SK-N-SH (cell line): ENCODE measurements around the gene SCAF11. TPM values are rescaled to one million over a fixed set of nuclear protein-coding genes. Genes with fewer than 3 reads are reported as not detected.
A peak's percentile ranks its signal among the peaks of the same experiment; 100 is the strongest.

Experiments
- CTCF ChIA-PET: fragments of 300-600, 350-600 bp; formaldehyde crosslinking; extraction: SDS; loops from one replicate; lab custom pipeline; 2021; lab: Yijun Ruan, JAX
- POLR2A ChIA-PET: fragments of 350-600 bp; sonication (Branson Sonifier 250); formaldehyde crosslinking; extraction: SDS; loops from one replicate; lab custom pipeline; 2020; ENCODE audit warnings: antibody characterized with exemption, inconsistent platforms; lab: Yijun Ruan, JAX
- DNase-seq: peaks from one replicate; pipeline ENCODE4 v3.0.0; 2012
- H2AFZ ChIP-seq: fragments of 200-600 bp; sonication (generic); 2 replicates; pipeline ENCODE4 v1.8.1; 2016; ENCODE audit warnings: antibody characterized with exemption, mild to moderate bottlenecking, low read depth
- H3F3A ChIP-seq: fragments of 200-600 bp; sonication (generic); replicated peaks from 2 replicates; pipeline ENCODE3; 2016; ENCODE audit warnings: antibody characterized with exemption, mild to moderate bottlenecking; ENCODE audit not compliant: insufficient read depth
- H3K27ac ChIP-seq, 2 experiments: fragments of 200-500 bp in 1 of 2; fragments of 200-600 bp in 1 of 2; sonication (Bioruptor generic) in 1 of 2; sonication (generic), shearing (Covaris generic) in 1 of 2; 2 replicates each; pipeline versions ENCODE4 v1.5.1 to v1.6.1; 2014 to 2016; ENCODE audit warnings: low read depth in 2 of 2, inconsistent platforms in 1 of 2, low read length in 1 of 2, mild to moderate bottlenecking in 1 of 2, mixed read lengths in 1 of 2
- H3K27me3 ChIP-seq: fragments of 200-600 bp; sonication (generic), shearing (Covaris generic); 2 replicates; pipeline ENCODE4 v1.6.1; 2016; ENCODE audit warnings: mixed run types; ENCODE audit not compliant: insufficient read depth
- H3K36me3 ChIP-seq, 2 experiments: fragments of 200-500 bp in 1 of 2; fragments of 200-600 bp in 1 of 2; sonication (Bioruptor generic) in 1 of 2; sonication (generic) in 1 of 2; replicated peaks in 1 of 2; 2 replicates each; pipeline versions ENCODE3 to v1.5.1; 2014 to 2016; ENCODE audit warnings: low read length in 1 of 2, mild to moderate bottlenecking in 1 of 2; ENCODE audit not compliant: insufficient read depth in 2 of 2, control insufficient read depth in 1 of 2
- H3K4me1 ChIP-seq, 2 experiments: fragments of 200-500 bp in 1 of 2; fragments of 200-600 bp in 1 of 2; sonication (Bioruptor generic) in 1 of 2; sonication (generic), shearing (Covaris generic) in 1 of 2; 2 replicates each; pipeline versions ENCODE4 v1.5.1 to v1.6.1; 2014 to 2016; ENCODE audit warnings: low read depth in 1 of 2, low read length in 1 of 2, mixed run types in 1 of 2; ENCODE audit not compliant: insufficient read depth in 2 of 2, control insufficient read depth in 1 of 2
- H3K4me2 ChIP-seq: fragments of 200-600 bp; sonication (generic), shearing (Covaris generic); 2 replicates; pipeline ENCODE4 v1.6.1; 2017; ENCODE audit warnings: mixed run types
- H3K4me3 ChIP-seq, 2 experiments: fragments of 200-500 bp in 1 of 2; fragments of 200-600 bp in 1 of 2; sonication (Bioruptor generic) in 1 of 2; sonication (generic), shearing (Covaris generic) in 1 of 2; 2 replicates each; pipeline versions ENCODE4 v1.5.1 to v1.8.1; 2014 to 2016; ENCODE audit warnings: low read depth in 2 of 2, inconsistent platforms in 1 of 2, low read length in 1 of 2, mild to moderate bottlenecking in 1 of 2, mixed read lengths in 1 of 2, moderate library complexity in 1 of 2
- H3K79me2 ChIP-seq: fragments of 200-600 bp; sonication (generic); 2 replicates; pipeline ENCODE4 v1.8.1; 2017; ENCODE audit warnings: mild to moderate bottlenecking; ENCODE audit not compliant: insufficient read depth
- H3K9ac ChIP-seq: fragments of 200-600 bp; sonication (generic); 2 replicates; pipeline ENCODE4 v1.6.1; 2017; ENCODE audit warnings: mixed run types
- H3K9me2 ChIP-seq: fragments of 200-600 bp; sonication (generic); 2 replicates; pipeline ENCODE4 v1.6.1; 2017; ENCODE audit warnings: mixed run types
- H3K9me3 ChIP-seq: fragments of 200-600 bp; sonication (generic); 2 replicates; pipeline ENCODE4 v1.6.1; 2017; ENCODE audit warnings: mixed run types, mild to moderate bottlenecking, moderate library complexity
- H4K20me1 ChIP-seq: fragments of 200-600 bp; sonication (generic); 2 replicates; pipeline ENCODE4 v1.6.1; 2017; ENCODE audit warnings: mild to moderate bottlenecking, mixed run types; ENCODE audit not compliant: insufficient read depth
- CHD2 ChIP-seq: fragments of 150-350 bp; IDR thresholded peaks from 2 replicates; pipeline ENCODE4 v1.6.1; 2018; ENCODE audit warnings: low read length; ENCODE audit not compliant: partially characterized antibody
- FOXM1 ChIP-seq: IDR thresholded peaks from 2 replicates; pipeline ENCODE4 v1.4.0; 2012; ENCODE audit warnings: low read depth, mild to moderate bottlenecking
- GATA2 ChIP-seq: sonication (generic); formaldehyde crosslinking; IDR thresholded peaks from 2 replicates; pipeline ENCODE4 v1.5.0; 2020; ENCODE audit warnings: mild to moderate bottlenecking, missing genetic modification reagents
- JUND ChIP-seq: IDR thresholded peaks from 2 replicates; pipeline ENCODE4 v1.4.0; 2012
- MXI1 ChIP-seq: IDR thresholded peaks from 2 replicates; pipeline ENCODE4 v1.6.1; 2012; ENCODE audit warnings: mild to moderate bottlenecking, low read depth, low read length, improper control_type of control experiment
- RXRA ChIP-seq: IDR thresholded peaks from 2 replicates; pipeline ENCODE4 v1.4.0; 2012; ENCODE audit warnings: low read depth, mild to moderate bottlenecking, borderline replicate concordance
- SIN3A ChIP-seq: IDR thresholded peaks from 2 replicates; pipeline ENCODE4 v1.6.1; 2012; ENCODE audit warnings: low read depth, mild to moderate bottlenecking, low read length, moderate library complexity, borderline replicate concordance
- TAF1 ChIP-seq: IDR thresholded peaks from 2 replicates; pipeline ENCODE4 v1.6.1; 2012; ENCODE audit warnings: low read depth, mild to moderate bottlenecking, low read length, moderate library complexity, borderline replicate concordance
- WGBS: methylation state at CpG from one replicate; pipeline ENCODE4 v1.1.6; 2017; ENCODE audit warnings: low lambda C conversion rate; 5-methylcytosine and 5-hydroxymethylcytosine counted together
- polyA plus RNA-seq, 3 experiments: library from polyadenylated mRNA; depleted of rRNA; stranded (reverse); fragments of >200 nt; gene quantifications; 2 replicates each; pipeline ENCODE4 v1.2.3, GENCODE V29; 2012
- TF ChIP-seq, protein P1 (sequence below): IDR thresholded peaks from 2 replicates; pipeline ENCODE4 v1.4.0; 2012; ENCODE audit warnings: low read depth, borderline replicate concordance
- TF ChIP-seq, protein P2 (sequence below): fragments of 150-350 bp; IDR thresholded peaks from 2 replicates; pipeline ENCODE4 v1.6.1; 2016; ENCODE audit warnings: mild to moderate bottlenecking, low read depth, low read length
- TF ChIP-seq, protein P3 (sequence below): IDR thresholded peaks from 2 replicates; pipeline ENCODE4; 2012

Gene SCAF11
- polyA plus RNA-seq, 1 of the 3 experiments (the other 2 are of a cell fraction), result 26.1 TPM

DNA sequence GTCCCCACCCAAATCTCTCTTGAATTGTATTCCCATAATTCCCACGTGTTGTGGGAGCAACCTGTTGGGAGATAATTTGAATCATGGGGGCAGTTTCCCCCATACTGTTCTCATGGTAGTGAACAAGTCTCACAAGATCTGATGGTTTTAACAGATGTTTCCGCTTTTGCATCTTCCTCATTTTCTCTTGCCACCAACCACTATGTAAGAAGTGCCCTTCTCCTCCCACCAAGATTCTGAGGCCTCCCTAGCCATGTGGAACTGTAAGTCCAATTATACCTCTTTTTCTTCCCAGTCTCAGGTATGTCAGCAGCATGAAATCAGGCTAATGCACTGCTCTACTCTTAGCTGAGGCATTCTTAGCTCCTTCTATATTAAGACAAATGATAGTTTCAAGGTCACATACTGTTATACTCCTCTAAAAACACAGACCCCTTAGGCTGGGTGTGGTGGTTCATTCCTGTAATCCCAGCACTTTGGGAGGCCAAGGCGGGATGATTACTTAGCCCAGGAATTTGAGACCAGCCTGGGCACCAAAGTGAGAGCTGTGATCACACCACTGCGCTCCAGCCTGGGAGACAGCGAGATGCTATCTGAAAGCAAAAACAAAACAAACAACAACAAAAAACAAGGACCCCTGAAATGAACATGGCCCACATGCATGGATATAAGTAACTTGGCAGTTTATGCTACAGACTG is 3.6 kb downstream of the SCAF11 start:
- no peak for DNase-seq
- Histone ChIP-seq H3K4me3 (no peak overlapping the region), H3F3A (peaks cover 6% of the 10 kb centered on the region), H3K36me3 (peaks cover 19 to 25% of the 10 kb centered on the region in 2 experiments), H3K9ac (no peak overlapping the region), H3K4me1 (peaks cover 7 to 13% of the 10 kb centered on the region in 2 experiments; a peak in 3 of 4 replicates), H3K27me3 (no peaks in the 10 kb centered on the region), H4K20me1 (peaks cover 67% of the 10 kb centered on the region), H3K27ac (no peak overlapping the region), H3K9me2 (no peaks in the 10 kb centered on the region), H3K9me3 (no peaks in the 10 kb centered on the region), H2AFZ (no peak overlapping the region), H3K79me2 (peaks cover 85% of the 10 kb centered on the region), H3K4me2 (peak overlapping the region; percentile 94; the same call in 1 of the 2 replicates)
- TF ChIP-seq, protein P1, sequence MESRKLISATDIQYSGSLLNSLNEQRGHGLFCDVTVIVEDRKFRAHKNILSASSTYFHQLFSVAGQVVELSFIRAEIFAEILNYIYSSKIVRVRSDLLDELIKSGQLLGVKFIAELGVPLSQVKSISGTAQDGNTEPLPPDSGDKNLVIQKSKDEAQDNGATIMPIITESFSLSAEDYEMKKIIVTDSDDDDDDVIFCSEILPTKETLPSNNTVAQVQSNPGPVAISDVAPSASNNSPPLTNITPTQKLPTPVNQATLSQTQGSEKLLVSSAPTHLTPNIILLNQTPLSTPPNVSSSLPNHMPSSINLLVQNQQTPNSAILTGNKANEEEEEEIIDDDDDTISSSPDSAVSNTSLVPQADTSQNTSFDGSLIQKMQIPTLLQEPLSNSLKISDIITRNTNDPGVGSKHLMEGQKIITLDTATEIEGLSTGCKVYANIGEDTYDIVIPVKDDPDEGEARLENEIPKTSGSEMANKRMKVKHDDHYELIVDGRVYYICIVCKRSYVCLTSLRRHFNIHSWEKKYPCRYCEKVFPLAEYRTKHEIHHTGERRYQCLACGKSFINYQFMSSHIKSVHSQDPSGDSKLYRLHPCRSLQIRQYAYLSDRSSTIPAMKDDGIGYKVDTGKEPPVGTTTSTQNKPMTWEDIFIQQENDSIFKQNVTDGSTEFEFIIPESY, result no peak
- no peak for TF ChIP-seq SIN3A
- TF ChIP-seq, protein P2, sequence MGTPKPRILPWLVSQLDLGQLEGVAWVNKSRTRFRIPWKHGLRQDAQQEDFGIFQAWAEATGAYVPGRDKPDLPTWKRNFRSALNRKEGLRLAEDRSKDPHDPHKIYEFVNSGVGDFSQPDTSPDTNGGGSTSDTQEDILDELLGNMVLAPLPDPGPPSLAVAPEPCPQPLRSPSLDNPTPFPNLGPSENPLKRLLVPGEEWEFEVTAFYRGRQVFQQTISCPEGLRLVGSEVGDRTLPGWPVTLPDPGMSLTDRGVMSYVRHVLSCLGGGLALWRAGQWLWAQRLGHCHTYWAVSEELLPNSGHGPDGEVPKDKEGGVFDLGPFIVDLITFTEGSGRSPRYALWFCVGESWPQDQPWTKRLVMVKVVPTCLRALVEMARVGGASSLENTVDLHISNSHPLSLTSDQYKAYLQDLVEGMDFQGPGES, result no peak
- no peak for TF ChIP-seq MXI1
- no peak for TF ChIP-seq CHD2
- no peak for TF ChIP-seq JUND
- no peak for TF ChIP-seq GATA2 (CRISPR knock-in tag)
- TF ChIP-seq, protein P3, sequence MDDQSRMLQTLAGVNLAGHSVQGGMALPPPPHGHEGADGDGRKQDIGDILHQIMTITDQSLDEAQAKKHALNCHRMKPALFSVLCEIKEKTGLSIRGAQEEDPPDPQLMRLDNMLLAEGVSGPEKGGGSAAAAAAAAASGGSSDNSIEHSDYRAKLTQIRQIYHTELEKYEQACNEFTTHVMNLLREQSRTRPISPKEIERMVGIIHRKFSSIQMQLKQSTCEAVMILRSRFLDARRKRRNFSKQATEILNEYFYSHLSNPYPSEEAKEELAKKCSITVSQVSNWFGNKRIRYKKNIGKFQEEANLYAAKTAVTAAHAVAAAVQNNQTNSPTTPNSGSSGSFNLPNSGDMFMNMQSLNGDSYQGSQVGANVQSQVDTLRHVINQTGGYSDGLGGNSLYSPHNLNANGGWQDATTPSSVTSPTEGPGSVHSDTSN, result no peak
- TF ChIP-seq RXRA, result no peak
- no peak for TF ChIP-seq TAF1
- no peak for TF ChIP-seq FOXM1
- 98% methylated on average over 5 of the region's 5 CpGs for WGBS
- ChIA-PET POLR2A (no interaction called here), CTCF (interaction anchor here (0.8 kb wide), 1 partner anchor 284 kb away, joined by 3 read pairs; no protein-coding TSS in a partner anchor)
